ENCODE results near the gene ALCAM. TPM values are rescaled to one million over a fixed set of nuclear protein-coding genes. Genes with fewer than 3 reads are reported as not detected.

The ALCAM gene
- total RNA-seq, 1 experiment from 2014 or later: 0.85 TPM

- Histone ChIP-seq H3K27me3 (no peaks in the 10 kb centered on the region), H3K27ac (no peak overlapping the region), H3K36me3 (no peaks in the 10 kb centered on the region), H3K4me1 (no peaks in the 10 kb centered on the region), H3K4me3 (no peak overlapping the region), H3K9me3 (replicated peaks) (no peaks in the 10 kb centered on the region)
- no peak for DNase-seq
These were observed 92.0 kb downstream of the ALCAM start for GRCh38 chr3:105458518-105459215.

DNA sequence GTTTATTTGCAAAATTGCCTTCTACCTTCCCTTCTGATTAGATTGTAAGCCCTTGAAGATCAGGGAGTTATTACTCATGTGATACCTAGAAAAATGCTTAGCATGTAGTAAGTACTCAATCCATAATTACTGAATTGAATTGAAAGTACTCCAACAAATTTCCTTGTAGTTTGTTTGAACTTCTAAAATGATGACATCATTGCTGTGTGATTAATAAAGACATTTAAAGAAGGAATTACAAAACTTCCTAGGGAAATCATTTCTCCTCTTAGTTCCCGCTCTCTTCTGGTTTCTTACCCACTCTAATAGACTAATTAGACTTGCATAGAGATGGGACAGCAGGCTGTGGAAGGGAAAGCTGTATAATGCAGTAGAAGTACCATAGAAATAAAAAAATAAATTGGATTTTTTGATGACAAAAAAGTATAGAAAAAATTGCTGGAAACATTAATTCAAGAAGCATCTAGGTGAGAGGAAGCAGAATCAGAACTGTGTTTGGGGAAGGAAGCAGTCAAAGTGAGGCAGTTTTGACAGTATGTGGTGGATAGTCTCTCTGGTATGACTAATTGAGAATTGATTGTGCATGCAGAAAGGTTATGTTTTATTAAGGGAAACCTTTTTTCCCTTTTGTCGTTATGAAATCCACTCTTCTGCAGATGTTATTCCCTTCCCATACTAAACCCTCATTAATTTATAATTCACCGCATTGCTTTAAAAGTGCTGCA lies 93.0 kb downstream of the ALCAM start:
- H3K27ac ChIP-seq: no peak overlapping the region
- no peaks in the 10 kb centered on the region for H3K4me1 ChIP-seq
- H3K9me3 ChIP-seq (replicated peaks): no peaks in the 10 kb centered on the region
- H3K36me3 ChIP-seq: no peaks in the 10 kb centered on the region
- DNase-seq: no peak
- H3K4me3 ChIP-seq: no peak overlapping the region
- H3K27me3 ChIP-seq: no peaks in the 10 kb centered on the region

DNA sequence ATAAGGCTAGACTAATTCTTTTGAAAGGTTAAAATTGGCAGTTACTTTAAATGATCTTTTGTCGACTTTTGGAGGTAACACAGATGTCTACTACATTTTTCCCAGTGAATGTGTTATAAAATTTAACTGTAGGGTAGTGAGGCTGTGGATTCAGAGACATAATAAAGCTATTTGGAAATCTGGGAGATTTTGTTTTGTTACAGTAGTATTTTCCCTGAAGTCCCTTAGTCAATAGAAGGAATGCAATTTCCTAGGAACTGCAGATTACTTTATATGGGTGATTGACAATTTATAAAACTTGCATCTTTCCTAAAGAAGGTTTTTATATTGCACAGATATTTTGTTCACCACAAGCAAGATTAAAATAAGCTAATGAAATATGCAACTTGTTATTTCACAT lies 96.9 kb downstream of the ALCAM start:
- DNase-seq: no peak
- H3K27ac ChIP-seq: no peak overlapping the region
- no peak overlapping the region for H3K4me3 ChIP-seq
- H3K27me3 ChIP-seq: no peaks in the 10 kb centered on the region; the same call in 1 of the 2 replicates
- no peaks in the 10 kb centered on the region for H3K36me3 ChIP-seq
- H3K4me1 ChIP-seq: no peaks in the 10 kb centered on the region
- no peaks in the 10 kb centered on the region for H3K9me3 ChIP-seq (replicated peaks)

GRCh38 chr3:105465251-105465853 lies 98.6 kb downstream of the ALCAM start:
- Histone ChIP-seq H3K4me3 (no peak overlapping the region), H3K36me3 (no peaks in the 10 kb centered on the region), H3K27ac (no peak overlapping the region), H3K9me3 (replicated peaks) (no peaks in the 10 kb centered on the region), H3K27me3 (no peaks in the 10 kb centered on the region; the same call in 1 of the 2 replicates), H3K4me1 (no peaks in the 10 kb centered on the region)
- no peak for DNase-seq

GRCh38 chr3:105466072-105466471 lies 99.4 kb downstream of the ALCAM start:
- no peaks in the 10 kb centered on the region; the same call in 1 of the 2 replicates for H3K27me3 ChIP-seq
- H3K9me3 ChIP-seq (replicated peaks): no peaks in the 10 kb centered on the region
- no peak for DNase-seq
- H3K4me3 ChIP-seq: no peak overlapping the region
- no peak overlapping the region for H3K27ac ChIP-seq
- H3K36me3 ChIP-seq: no peaks in the 10 kb centered on the region
- H3K4me1 ChIP-seq: no peaks in the 10 kb centered on the region

DNA sequence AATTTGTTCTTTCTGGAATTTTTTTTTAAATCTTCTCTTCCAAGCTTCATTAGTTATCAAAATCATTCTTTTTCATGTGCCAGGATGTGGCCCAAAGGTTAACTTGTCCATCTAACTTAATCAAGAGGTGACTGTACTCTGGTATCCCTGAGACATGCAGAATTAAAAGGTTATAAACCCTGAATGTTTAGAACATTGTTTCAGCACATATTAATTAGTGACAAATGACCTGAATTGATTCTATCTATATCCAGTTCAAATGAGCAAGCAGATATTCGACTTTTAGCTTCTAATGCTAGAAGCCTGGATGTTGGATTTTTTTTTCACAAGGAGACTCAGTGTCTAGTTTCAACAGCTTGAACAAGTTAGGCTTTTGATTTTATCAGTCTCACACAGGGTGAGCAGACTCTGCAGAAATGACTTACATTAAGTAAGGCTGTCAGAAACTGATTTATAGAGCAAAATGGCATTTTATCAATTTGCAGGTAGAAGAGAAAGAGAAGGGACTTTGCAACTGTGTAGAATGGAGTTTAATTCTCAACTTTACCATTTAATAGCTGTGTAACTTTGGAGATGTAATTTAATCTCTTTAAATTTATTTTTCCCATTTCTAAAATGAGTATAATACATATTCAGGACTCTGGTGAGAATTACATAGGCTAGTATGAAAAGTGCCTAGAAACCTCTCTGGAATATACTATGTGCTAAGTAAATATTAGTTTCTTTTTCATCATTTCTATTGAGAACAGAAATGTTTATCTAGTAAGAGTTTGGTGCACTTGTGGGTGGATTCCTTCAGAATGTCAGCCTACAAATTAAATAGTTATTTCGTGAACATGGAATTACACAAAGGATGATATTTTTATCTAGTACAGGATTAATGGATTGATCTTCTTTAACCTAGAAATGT lies 100.0 kb downstream of the ALCAM start:
- Histone ChIP-seq H3K9me3 (replicated peaks) (no peaks in the 10 kb centered on the region), H3K36me3 (no peaks in the 10 kb centered on the region), H3K4me3 (no peak overlapping the region), H3K27ac (no peak overlapping the region), H3K4me1 (no peaks in the 10 kb centered on the region), H3K27me3 (no peaks in the 10 kb centered on the region; the same call in 1 of the 2 replicates)
- DNase-seq: no peak

DNA sequence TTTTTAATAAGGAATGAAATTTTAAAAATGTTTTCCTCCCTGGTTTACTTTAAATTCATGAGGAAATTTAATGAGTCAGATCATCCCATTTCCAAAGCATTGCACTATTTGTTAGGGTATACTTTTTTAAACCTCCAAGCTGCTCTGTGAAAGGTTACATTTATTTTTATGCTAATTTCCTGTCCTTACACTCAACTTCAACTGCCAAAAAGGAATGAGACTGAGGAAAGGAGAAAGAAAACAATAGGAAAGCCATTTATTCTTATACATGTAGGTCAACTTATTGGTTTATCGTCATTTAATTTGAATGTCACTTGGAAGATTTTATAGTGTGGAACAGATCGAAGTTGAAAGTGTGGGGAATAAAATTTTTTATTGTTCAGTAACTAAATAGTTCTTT lies 104.1 kb downstream of the ALCAM start:
- Histone ChIP-seq H3K27me3 (no peaks in the 10 kb centered on the region), H3K9me3 (replicated peaks) (no peaks in the 10 kb centered on the region), H3K4me3 (no peak overlapping the region), H3K27ac (no peak overlapping the region), H3K36me3 (no peaks in the 10 kb centered on the region), H3K4me1 (no peaks in the 10 kb centered on the region)
- DNase-seq: no peak

DNA sequence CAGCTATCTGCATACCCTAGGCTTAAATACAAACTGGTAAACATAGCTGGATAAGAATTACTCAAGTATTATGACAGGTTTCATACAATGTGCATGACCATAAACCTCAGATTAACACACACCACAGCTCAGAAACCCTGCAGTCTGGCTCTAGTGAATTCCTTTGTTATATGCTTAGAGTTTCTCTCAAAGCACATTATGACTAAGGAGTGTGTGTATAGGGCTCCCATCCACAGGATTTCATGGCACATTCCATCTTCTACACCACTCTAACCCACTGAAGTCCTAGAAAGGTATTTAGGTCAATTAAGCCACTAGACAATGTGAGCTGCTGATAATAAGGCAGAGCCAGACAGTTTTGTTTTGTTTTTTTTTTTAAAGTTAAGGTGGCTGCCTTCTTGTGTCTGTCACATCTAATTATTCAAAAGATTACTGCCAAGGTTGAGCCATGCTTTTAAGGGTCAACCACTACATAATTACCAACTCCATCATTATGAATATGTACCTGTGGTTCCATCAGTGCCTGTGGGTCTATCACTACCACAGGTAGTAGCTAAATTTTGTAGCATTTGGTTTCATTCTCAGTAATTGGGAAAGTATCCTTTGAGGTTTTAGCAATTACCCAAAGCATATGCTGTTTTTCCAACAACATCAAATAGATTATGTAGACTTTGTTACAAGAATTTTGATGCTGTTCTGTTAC lies 107.0 kb downstream of the ALCAM start:
- Histone ChIP-seq H3K36me3 (no peaks in the 10 kb centered on the region), H3K9me3 (replicated peaks) (no peaks in the 10 kb centered on the region), H3K4me1 (no peaks in the 10 kb centered on the region), H3K4me3 (no peak overlapping the region), H3K27ac (no peak overlapping the region), H3K27me3 (no peaks in the 10 kb centered on the region)
- peak in 1 of 2 experiments; percentile 1 for DNase-seq

GRCh38 chr3:105480768-105481167 lies 114.1 kb downstream of the ALCAM start:
- H3K36me3 ChIP-seq: no peaks in the 10 kb centered on the region
- DNase-seq: no peak
- H3K4me3 ChIP-seq: no peak overlapping the region
- H3K4me1 ChIP-seq: no peaks in the 10 kb centered on the region
- H3K9me3 ChIP-seq (replicated peaks): no peaks in the 10 kb centered on the region
- no peaks in the 10 kb centered on the region for H3K27me3 ChIP-seq
- no peak overlapping the region for H3K27ac ChIP-seq

- Histone ChIP-seq H3K9me3 (replicated peaks) (0 out of 2 replicates have a peak, but pooled peaks cover 3% of the 10 kb centered on the region), H3K27ac (no peak overlapping the region), H3K27me3 (no peaks in the 10 kb centered on the region), H3K4me3 (no peak overlapping the region), H3K4me1 (no peaks in the 10 kb centered on the region), H3K36me3 (no peaks in the 10 kb centered on the region)
- peak in 1 of 2 experiments; percentile 7 for DNase-seq
These were observed 116.8 kb downstream of the ALCAM start for GRCh38 chr3:105483476-105483875.

- Histone ChIP-seq H3K27me3 (no peaks in the 10 kb centered on the region), H3K36me3 (no peaks in the 10 kb centered on the region)
- DNase-seq: no peak
These were observed 123.3 kb downstream of the ALCAM start for GRCh38 chr3:105490045-105490444.

GRCh38 chr3:105493305-105493892 lies 126.7 kb downstream of the ALCAM start:
- no peaks in the 10 kb centered on the region for H3K27me3 ChIP-seq
- no peak overlapping the region for H3K4me3 ChIP-seq
- DNase-seq: no peak
- H3K9me3 ChIP-seq (replicated peaks): 0 out of 2 replicates have a peak, but pooled peaks cover under 1% of the 10 kb centered on the region
- no peaks in the 10 kb centered on the region for H3K4me1 ChIP-seq
- H3K36me3 ChIP-seq: no peaks in the 10 kb centered on the region
- no peak overlapping the region for H3K27ac ChIP-seq

More at GRCh38 chr3:105490045-105490444, 123.3 kb downstream of the ALCAM start:
- Histone ChIP-seq H3K4me3 (no peak overlapping the region), H3K4me1 (no peaks in the 10 kb centered on the region), H3K9me3 (replicated peaks) (0 out of 2 replicates have a peak, but pooled peaks cover 4% of the 10 kb centered on the region), H3K27ac (no peak overlapping the region)

GRCh38 chr3:105495021-105495420 lies 128.3 kb downstream of the ALCAM start:
- Histone ChIP-seq H3K4me3 (no peak overlapping the region), H3K27ac (no peak overlapping the region)

More at GRCh38 chr3:105495021-105495420, 128.3 kb downstream of the ALCAM start:
- H3K9me3 ChIP-seq (replicated peaks): no peaks in the 10 kb centered on the region
- no peaks in the 10 kb centered on the region for H3K27me3 ChIP-seq
- H3K36me3 ChIP-seq: no peaks in the 10 kb centered on the region
- DNase-seq: no peak
- no peaks in the 10 kb centered on the region for H3K4me1 ChIP-seq

All from SJCRH30 (cell line).